Adrenal gland (tissue), 12 donors: Measurements from ENCODE around the gene C19orf38. TPM values are rescaled to one million over a fixed set of nuclear protein-coding genes. Genes with fewer than 3 reads are reported as not detected.

Experiments used
- DNase-seq, 7 donors: peaks; one replicate each; pipeline ENCODE4 v3.0.0-alpha.2; 2019 to 2020
- H3K27ac ChIP-seq, 5 donors: fragments of 200-600 bp; sonication (generic) in 4 of 5; 1 replicate in 3 of 5; 2 replicates in 2 of 5; pipeline versions ENCODE4 v1.5.1 to v1.8.0; 2016 to 2020; ENCODE audit warnings: mild to moderate bottlenecking in 1 of 5
- H3K27me3 ChIP-seq: fragments of 200-600 bp; 2 replicates; pipeline ENCODE4 v1.8.0; 2021
- H3K36me3 ChIP-seq, 2 donors: fragments of 200-600 bp; replicated peaks in 1 of 2; 1 replicate in 1 of 2; 2 replicates in 1 of 2; pipeline versions ENCODE4 v1.5.1 to v1.8.0; 2018 to 2022
- H3K4me1 ChIP-seq, 2 donors: fragments of 200-600 bp; replicated peaks in 1 of 2; 1 replicate in 1 of 2; 2 replicates in 1 of 2; pipeline versions ENCODE4 v1.5.1 to v1.8.0; 2018 to 2021
- H3K4me3 ChIP-seq, 4 donors: fragments of 200-600 bp; sonication (generic) in 3 of 4; one replicate each; pipeline ENCODE4 v1.5.1; 2016 to 2018
- H3K9me3 ChIP-seq, 3 donors: fragments of 200-600 bp; sonication (generic) in 1 of 3; replicated peaks in 1 of 3; 1 replicate in 2 of 3; 2 replicates in 1 of 3; pipeline versions ENCODE4 v1.5.1 to v1.8.0; 2016 to 2021
- CTCF ChIP-seq, 6 experiments: fragments of 450-650 bp in 4 of 6; fragments of 200-600 bp in 2 of 6; sonication (generic) in 1 of 6; IDR thresholded peaks; 1 replicate in 5 of 6; 2 replicates in 1 of 6; pipeline versions ENCODE4 v1.5.1 to v1.8.0; 2016 to 2021; ENCODE audit warnings: antibody characterized with exemption in 6 of 6, mild to moderate bottlenecking in 2 of 6, moderate library complexity in 1 of 6
- POLR2A ChIP-seq, 2 donors: fragments of 450-650 bp; IDR thresholded peaks; one replicate each; pipeline ENCODE4 v1.6.1; 2017; ENCODE audit warnings: antibody characterized with exemption in 2 of 2, mild to moderate bottlenecking in 2 of 2, moderate library complexity in 1 of 2
- WGBS, 4 donors: extraction: QIAGEN DNeasy Blood & Tissue Kit in 2 of 4; methylation state at CpG; one replicate each; pipeline versions ENCODE4 v1.1.5 to v1.1.7; 2013 to 2017; 5-methylcytosine and 5-hydroxymethylcytosine counted together
- intact Hi-C, 2 donors: fragments of 100-400 bp; cut with DNase I; formaldehyde crosslinking; loops; one replicate each; pipeline versions ENCODE4 v1.14.1 to v1.15.0; 2022 to 2023
- polyA plus RNA-seq, 3 donors: library from polyadenylated mRNA; stranded (reverse); fragments of 200-250 nt in 2 of 3; fragments of 350-450 nt in 1 of 3; fragmentation: Illumina TruSeq in 1 of 3; extraction: RNeasy Lipid Tissue Mini Kit (QIAGEN cat#74804) in 1 of 3; gene quantifications; one replicate each; pipeline ENCODE4 v1.2.3, GENCODE V29; 2013 to 2014
- total RNA-seq, 9 donors: library from RNA; depleted of rRNA in 4 of 9; stranded (reverse); fragments of >200 nt in 4 of 9; fragments of 120-200 nt in 1 of 9; fragmentation: NEBNext Ultra II Directional in 1 of 9; extraction: Animal tissue kit (Norgen Biotek cat#: 25700) in 1 of 9; gene quantifications; one replicate each; pipeline versions ENCODE4 v1.1.0 to v1.2.4, GENCODE V29; 2013 to 2023
- donor health status: healthy with polysubstance abuse.
- donor health status: Bipolar disorder and iron deficiency.
- donor health status: DM: yes; HTN: yes; CAD: no.
- donor health status: DM: no; HTN: no; CAD: no.
- donor health status: DM: no; HTN: no; CAD: no.
- donor health status: DM: yes; HTN: yes; CAD: no.

Gene C19orf38
- total and polyA plus RNA-seq, 12 donors: 0.30 to 5.6 (median 1.9) TPM

GRCh38 chr19:10811391-10812111 lies 36.7 kb upstream of the C19orf38 start:
- Histone ChIP-seq H3K36me3 (peaks cover 0 to 38% of the 10 kb centered on the region in 2 donors), H3K27me3 (no peaks in the 10 kb centered on the region), H3K4me1 (peaks cover 6 to 13% of the 10 kb centered on the region in 2 donors), H3K4me3 (no peak overlapping the region), H3K9me3 (no peaks in the 10 kb centered on the region), H3K27ac (peak overlapping the region in 1 of 5 donors; percentile 87)
- intact Hi-C loops: no loop called here
- DNase-seq: no peak
- WGBS, 4 donors: 86 to 95% (median 90%) methylated on average over 4 to 17 of the region's 17 CpGs
- TF ChIP-seq CTCF (IDR thresholded peaks at IDR 0.05): no peak
- no peak for TF ChIP-seq POLR2A (IDR thresholded peaks at IDR 0.05)

GRCh38 chr19:10812196-10812595 lies 36.0 kb upstream of the C19orf38 start:
- Histone ChIP-seq H3K4me1 (peaks cover 6 to 13% of the 10 kb centered on the region in 2 donors), H3K36me3 (peaks cover 0 to 45% of the 10 kb centered on the region in 2 donors)
- DNase-seq: no peak

GRCh38 chr19:10812902-10813404 lies 35.3 kb upstream of the C19orf38 start:
- intact Hi-C loops: no loop called here
- H3K27ac ChIP-seq: peak overlapping the region in 4 of 5 donors; percentile 43 to 87 (median 61)
- H3K36me3 ChIP-seq: peaks cover 0 to 47% of the 10 kb centered on the region in 2 donors
- no peak overlapping the region for H3K4me3 ChIP-seq
- 26 to 41% (median 33%) methylated on average over 8 to 9 of the region's 9 CpGs for WGBS, 4 donors
- peak in 6 of 7 donors; percentile 80 to 83 (median 83) for DNase-seq
- no peaks in the 10 kb centered on the region for H3K9me3 ChIP-seq
- H3K4me1 ChIP-seq: peaks cover 6 to 13% of the 10 kb centered on the region in 2 donors
- H3K27me3 ChIP-seq: no peaks in the 10 kb centered on the region
- no peak for TF ChIP-seq CTCF (IDR thresholded peaks at IDR 0.05)
- no peak for TF ChIP-seq POLR2A (IDR thresholded peaks at IDR 0.05)

More at GRCh38 chr19:10812196-10812595, 36.0 kb upstream of the C19orf38 start:
- H3K27ac ChIP-seq: peak overlapping the region in 2 of 5 donors; percentile 76 to 87
- no peak overlapping the region for H3K4me3 ChIP-seq
- TF ChIP-seq POLR2A (IDR thresholded peaks at IDR 0.05) (no peak), CTCF (IDR thresholded peaks at IDR 0.05) (no peak)
- intact Hi-C loops: no loop called here
- no peaks in the 10 kb centered on the region for H3K9me3 ChIP-seq
- no peaks in the 10 kb centered on the region for H3K27me3 ChIP-seq
- WGBS, 4 donors: 87 to 95% (median 94%) methylated on average over 8 to 19 of the region's 19 CpGs

- no peaks in the 10 kb centered on the region for H3K9me3 ChIP-seq
- no peaks in the 10 kb centered on the region for H3K27me3 ChIP-seq
- peaks cover 6 to 13% of the 10 kb centered on the region in 2 donors for H3K4me1 ChIP-seq
- 92 to 98% (median 94%) methylated on average over 9 of the region's 9 CpGs for whole genome bisulfite sequencing, 4 donors
- peaks cover 0 to 49% of the 10 kb centered on the region in 2 donors for H3K36me3 ChIP-seq
- DNase-seq: no peak
- TF ChIP-seq POLR2A (IDR thresholded peaks at IDR 0.05) (no peak), CTCF (IDR thresholded peaks at IDR 0.05) (no peak)
- intact Hi-C loops: no loop called here
- H3K4me3 ChIP-seq: no peak overlapping the region
- H3K27ac ChIP-seq: peak overlapping the region in 2 of 5 donors; percentile 84 to 91
Observed at GRCh38 chr19:10815007-10815536, 33.1 kb upstream of the C19orf38 start.
